Measurements from ENCODE around the gene MYLK. TPM values are rescaled to one million over a fixed set of nuclear protein-coding genes. Genes with fewer than 3 reads are reported as not detected.
A peak's percentile ranks its signal among the peaks of the same experiment; 100 is the strongest.

Gene MYLK
- total RNA-seq, 1 donor from 2014 or later = 11.1 TPM

DNA sequence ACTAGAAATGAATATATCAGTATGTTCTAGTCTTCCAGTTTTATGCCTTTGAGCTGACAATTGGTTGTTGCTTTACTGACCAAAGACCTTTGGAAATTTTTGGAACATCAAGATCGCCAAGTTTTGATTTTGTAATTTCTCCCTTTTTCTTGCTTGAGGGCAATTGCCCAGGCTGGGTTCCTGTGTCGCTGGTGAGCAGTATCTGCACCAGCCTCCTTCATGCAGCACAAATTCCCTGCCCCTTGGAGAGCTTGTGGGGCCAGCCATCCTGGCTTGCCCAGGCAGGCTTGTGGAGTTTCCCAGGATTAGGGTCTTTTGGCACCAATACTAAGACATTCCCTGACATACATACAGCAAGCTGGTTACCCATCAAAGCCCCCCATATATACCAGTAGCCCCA is 261.4 kb downstream of the MYLK start:
- Histone ChIP-seq H3K36me3 (peaks cover 5% of the 10 kb centered on the region), H3K4me1 (peaks cover 18% of the 10 kb centered on the region), H3K27me3 (ENCODE audit: low read depth) (no peaks in the 10 kb centered on the region), H3K9me3 (replicated peaks) (no peaks in the 10 kb centered on the region), H3K4me3 (no peak overlapping the region), H3K27ac (replicated peaks) (no peak overlapping the region)
- TF ChIP-seq, protein P1, sequence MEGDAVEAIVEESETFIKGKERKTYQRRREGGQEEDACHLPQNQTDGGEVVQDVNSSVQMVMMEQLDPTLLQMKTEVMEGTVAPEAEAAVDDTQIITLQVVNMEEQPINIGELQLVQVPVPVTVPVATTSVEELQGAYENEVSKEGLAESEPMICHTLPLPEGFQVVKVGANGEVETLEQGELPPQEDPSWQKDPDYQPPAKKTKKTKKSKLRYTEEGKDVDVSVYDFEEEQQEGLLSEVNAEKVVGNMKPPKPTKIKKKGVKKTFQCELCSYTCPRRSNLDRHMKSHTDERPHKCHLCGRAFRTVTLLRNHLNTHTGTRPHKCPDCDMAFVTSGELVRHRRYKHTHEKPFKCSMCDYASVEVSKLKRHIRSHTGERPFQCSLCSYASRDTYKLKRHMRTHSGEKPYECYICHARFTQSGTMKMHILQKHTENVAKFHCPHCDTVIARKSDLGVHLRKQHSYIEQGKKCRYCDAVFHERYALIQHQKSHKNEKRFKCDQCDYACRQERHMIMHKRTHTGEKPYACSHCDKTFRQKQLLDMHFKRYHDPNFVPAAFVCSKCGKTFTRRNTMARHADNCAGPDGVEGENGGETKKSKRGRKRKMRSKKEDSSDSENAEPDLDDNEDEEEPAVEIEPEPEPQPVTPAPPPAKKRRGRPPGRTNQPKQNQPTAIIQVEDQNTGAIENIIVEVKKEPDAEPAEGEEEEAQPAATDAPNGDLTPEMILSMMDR (IDR thresholded peaks at IDR 0.05; ENCODE audit: borderline replicate concordance) = no peak
- intact Hi-C loops (cut with micrococcal nuclease) = no loop called here
- DNase-seq = no peak

GRCh38 chr3:123621850-123622189 is 262.3 kb downstream of the MYLK start:
- peaks cover 18% of the 10 kb centered on the region for H3K4me1 ChIP-seq
- H3K4me3 ChIP-seq = no peak overlapping the region
- TF ChIP-seq, protein P1 (IDR thresholded peaks at IDR 0.05; ENCODE audit: borderline replicate concordance) = no peak
- H3K27me3 ChIP-seq (ENCODE audit: low read depth) = no peaks in the 10 kb centered on the region
- peaks cover 5% of the 10 kb centered on the region for H3K36me3 ChIP-seq
- no peaks in the 10 kb centered on the region for H3K9me3 ChIP-seq (replicated peaks)
- intact Hi-C loops (cut with micrococcal nuclease) = no loop called here
- DNase-seq = no peak
- no peak overlapping the region for H3K27ac ChIP-seq (replicated peaks)

- intact Hi-C loops (cut with micrococcal nuclease) = no loop called here
- peaks cover 5% of the 10 kb centered on the region for H3K36me3 ChIP-seq
- no peak overlapping the region for H3K27ac ChIP-seq (replicated peaks)
- H3K4me3 ChIP-seq = no peak overlapping the region
- H3K27me3 ChIP-seq (ENCODE audit: low read depth) = no peaks in the 10 kb centered on the region
- H3K9me3 ChIP-seq (replicated peaks) = no peaks in the 10 kb centered on the region
- peaks cover 18% of the 10 kb centered on the region for H3K4me1 ChIP-seq
- no peak for DNase-seq
- TF ChIP-seq, protein P1 (IDR thresholded peaks at IDR 0.05; ENCODE audit: borderline replicate concordance) = no peak
These were observed 262.8 kb downstream of the MYLK start for GRCh38 chr3:123621186-123621849.

- Histone ChIP-seq H3K4me1 (peaks cover 18% of the 10 kb centered on the region), H3K27ac (replicated peaks) (no peak overlapping the region), H3K9me3 (replicated peaks) (no peaks in the 10 kb centered on the region), H3K36me3 (no peaks in the 10 kb centered on the region), H3K4me3 (no peak overlapping the region), H3K27me3 (ENCODE audit: low read depth) (no peaks in the 10 kb centered on the region)
- intact Hi-C loops (cut with micrococcal nuclease) = no loop called here
- TF ChIP-seq, protein P1 (IDR thresholded peaks at IDR 0.05; ENCODE audit: borderline replicate concordance) = no peak
- DNase-seq = no peak
These were observed 263.8 kb downstream of the MYLK start for GRCh38 chr3:123620343-123620742.

DNA sequence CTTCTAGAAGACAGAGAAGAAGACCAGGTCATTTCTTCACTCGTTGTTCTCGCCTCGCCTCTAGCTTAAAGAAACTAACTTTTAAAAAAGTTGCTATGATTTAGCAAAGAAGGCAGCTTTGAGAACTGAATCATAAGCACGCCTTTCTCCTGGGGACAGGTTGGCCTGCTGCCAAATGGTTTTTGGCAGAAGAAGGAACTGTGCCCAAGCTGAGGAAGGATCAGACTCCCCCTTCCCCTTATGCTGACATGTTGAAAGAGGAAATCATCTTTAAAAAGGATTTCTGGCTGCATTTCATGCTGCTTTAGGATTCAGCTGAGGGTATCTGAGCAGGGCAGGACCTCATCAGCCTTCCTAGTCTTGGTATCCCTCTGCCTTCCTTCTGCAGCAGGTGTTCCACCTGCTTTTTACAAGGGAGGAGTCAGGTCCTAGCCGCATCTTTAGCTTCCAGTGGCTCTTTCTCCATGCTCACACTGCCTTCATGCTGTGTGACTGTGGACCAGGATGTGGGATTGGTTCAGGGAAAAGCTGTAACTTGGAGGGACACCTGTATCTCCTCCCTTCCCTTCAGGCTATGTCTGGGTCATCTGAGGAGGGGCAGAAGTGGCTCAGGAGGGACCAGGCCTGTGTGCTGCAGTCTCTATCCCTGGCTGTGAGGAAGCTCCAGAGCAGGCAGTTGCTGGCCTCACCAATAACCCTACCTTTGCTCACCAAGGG is 265.2 kb downstream of the MYLK start:
- H3K27me3 ChIP-seq (ENCODE audit: low read depth) = no peaks in the 10 kb centered on the region
- intact Hi-C loops (cut with micrococcal nuclease) = no loop called here
- H3K27ac ChIP-seq (replicated peaks) = peak overlapping the region; percentile 38
- peaks cover 8% of the 10 kb centered on the region for H3K36me3 ChIP-seq
- no peak overlapping the region for H3K4me3 ChIP-seq
- H3K9me3 ChIP-seq (replicated peaks) = no peaks in the 10 kb centered on the region
- H3K4me1 ChIP-seq = peaks cover 18% of the 10 kb centered on the region
- DNase-seq = peak; percentile 72
- TF ChIP-seq, protein P1 (IDR thresholded peaks at IDR 0.05; ENCODE audit: borderline replicate concordance) = no peak

Measured in left ventricle myocardium inferior (tissue), 1 donor.